Neutrophil (primary cell): ENCODE measurements around the gene CLMN.

Experiments
- H3K27ac ChIP-seq: fragments of 200-600 bp; sonication (generic); 2 replicates; pipeline ENCODE4 v1.5.1; 2016; ENCODE audit warnings: mild to moderate bottlenecking, moderate library complexity
- H3K27me3 ChIP-seq: fragments of 200-600 bp; sonication (generic); 2 replicates; pipeline ENCODE4 v1.6.0; 2016; ENCODE audit warnings: mild to moderate bottlenecking
- H3K36me3 ChIP-seq: fragments of 200-600 bp; sonication (generic); 2 replicates; pipeline ENCODE4 v1.5.1; 2017
- H3K4me1 ChIP-seq, 2 experiments: fragments of 200-600 bp in 1 of 2; sonication (generic) in 1 of 2; 1 replicate in 1 of 2; 2 replicates in 1 of 2; pipeline versions ENCODE4 v1.5.1 to v1.6.1; 2013 to 2016; ENCODE audit warnings: low read depth in 1 of 2, low read length in 1 of 2, mild to moderate bottlenecking in 1 of 2, moderate library complexity in 1 of 2; ENCODE audit not compliant: control insufficient read depth in 1 of 2, insufficient read depth in 1 of 2
- H3K4me3 ChIP-seq, 2 experiments: fragments of 200-600 bp in 1 of 2; sonication (generic) in 1 of 2; 1 replicate in 1 of 2; 2 replicates in 1 of 2; pipeline ENCODE4 v1.5.1; 2013 to 2016; ENCODE audit warnings: low read depth in 1 of 2, low read length in 1 of 2, mild to moderate bottlenecking in 1 of 2, moderate library complexity in 1 of 2
- H3K9me3 ChIP-seq: fragments of 200-600 bp; sonication (generic); 2 replicates; pipeline ENCODE4 v1.5.1; 2016
- TF ChIP-seq, protein P1 (sequence below): fragments of 200-600 bp; sonication (generic); IDR thresholded peaks from 2 replicates; pipeline ENCODE4 v1.5.1; 2016; ENCODE audit warnings: antibody characterized with exemption

Gene CLMN

GRCh38 chr14:95190346-95190840 is 129.3 kb downstream of the CLMN start:
- Histone ChIP-seq H3K27ac (peak overlapping the region; percentile 98), H3K4me3 (no peak overlapping the region), H3K36me3 (no peaks in the 10 kb centered on the region), H3K4me1 (peaks cover 45 to 46% of the 10 kb centered on the region in 2 experiments), H3K9me3 (no peaks in the 10 kb centered on the region), H3K27me3 (no peaks in the 10 kb centered on the region)
- TF ChIP-seq, protein P1, sequence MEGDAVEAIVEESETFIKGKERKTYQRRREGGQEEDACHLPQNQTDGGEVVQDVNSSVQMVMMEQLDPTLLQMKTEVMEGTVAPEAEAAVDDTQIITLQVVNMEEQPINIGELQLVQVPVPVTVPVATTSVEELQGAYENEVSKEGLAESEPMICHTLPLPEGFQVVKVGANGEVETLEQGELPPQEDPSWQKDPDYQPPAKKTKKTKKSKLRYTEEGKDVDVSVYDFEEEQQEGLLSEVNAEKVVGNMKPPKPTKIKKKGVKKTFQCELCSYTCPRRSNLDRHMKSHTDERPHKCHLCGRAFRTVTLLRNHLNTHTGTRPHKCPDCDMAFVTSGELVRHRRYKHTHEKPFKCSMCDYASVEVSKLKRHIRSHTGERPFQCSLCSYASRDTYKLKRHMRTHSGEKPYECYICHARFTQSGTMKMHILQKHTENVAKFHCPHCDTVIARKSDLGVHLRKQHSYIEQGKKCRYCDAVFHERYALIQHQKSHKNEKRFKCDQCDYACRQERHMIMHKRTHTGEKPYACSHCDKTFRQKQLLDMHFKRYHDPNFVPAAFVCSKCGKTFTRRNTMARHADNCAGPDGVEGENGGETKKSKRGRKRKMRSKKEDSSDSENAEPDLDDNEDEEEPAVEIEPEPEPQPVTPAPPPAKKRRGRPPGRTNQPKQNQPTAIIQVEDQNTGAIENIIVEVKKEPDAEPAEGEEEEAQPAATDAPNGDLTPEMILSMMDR = no peak

GRCh38 chr14:95189367-95190132 is 130.2 kb downstream of the CLMN start:
- TF ChIP-seq, protein P1 = no peak
- peaks cover 54% of the 10 kb centered on the region in 2 experiments for H3K4me1 ChIP-seq
- H3K36me3 ChIP-seq = no peaks in the 10 kb centered on the region
- H3K27ac ChIP-seq = peak overlapping the region; percentile 98
- no peak overlapping the region for H3K4me3 ChIP-seq
- H3K9me3 ChIP-seq = no peaks in the 10 kb centered on the region
- no peaks in the 10 kb centered on the region for H3K27me3 ChIP-seq

- Histone ChIP-seq H3K36me3 (no peaks in the 10 kb centered on the region), H3K27me3 (no peaks in the 10 kb centered on the region), H3K4me3 (no peak overlapping the region), H3K27ac (peak overlapping the region; percentile 98), H3K4me1 (peaks cover 65 to 66% of the 10 kb centered on the region in 2 experiments), H3K9me3 (no peaks in the 10 kb centered on the region)
- TF ChIP-seq, protein P1 = no peak
These were observed 131.3 kb downstream of the CLMN start for GRCh38 chr14:95188380-95188779.

DNA sequence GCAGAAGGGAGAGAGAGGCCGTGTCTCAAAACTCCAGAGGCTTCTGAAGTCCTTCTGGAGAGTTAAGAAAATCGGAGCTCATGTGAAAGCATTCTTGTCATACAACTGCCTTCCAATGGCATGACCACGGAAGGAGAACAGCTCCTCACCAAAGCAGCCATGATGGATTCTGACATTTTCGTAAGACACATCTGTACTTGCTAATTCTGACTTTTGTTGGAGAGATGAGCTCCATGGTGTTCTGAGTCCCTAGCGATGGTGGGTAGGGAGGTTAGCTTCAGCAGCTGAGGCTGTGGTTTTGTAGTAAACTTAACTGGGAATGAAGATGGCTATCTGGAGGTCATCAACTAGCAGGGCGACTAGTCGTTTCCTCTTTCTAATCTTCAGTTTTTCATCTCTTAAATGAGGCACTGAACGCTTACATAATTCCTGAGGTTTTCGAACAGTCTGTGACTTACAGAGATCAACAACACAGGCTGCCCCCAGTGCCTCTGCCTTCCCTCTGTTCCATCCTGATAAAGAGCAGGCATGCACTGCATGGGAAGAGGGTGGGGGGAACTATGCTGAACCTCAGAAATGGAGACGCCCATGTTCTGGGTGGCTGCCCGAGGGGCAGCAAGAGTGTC is 133.8 kb downstream of the CLMN start:
- H3K27me3 ChIP-seq = no peaks in the 10 kb centered on the region
- no peaks in the 10 kb centered on the region for H3K36me3 ChIP-seq
- TF ChIP-seq, protein P1 = no peak
- H3K27ac ChIP-seq = peak overlapping the region; percentile 98
- peak overlapping the region; percentile 77 to 81 for H3K4me3 ChIP-seq
- no peaks in the 10 kb centered on the region for H3K9me3 ChIP-seq
- peaks cover 63 to 67% of the 10 kb centered on the region in 2 experiments for H3K4me1 ChIP-seq

DNA sequence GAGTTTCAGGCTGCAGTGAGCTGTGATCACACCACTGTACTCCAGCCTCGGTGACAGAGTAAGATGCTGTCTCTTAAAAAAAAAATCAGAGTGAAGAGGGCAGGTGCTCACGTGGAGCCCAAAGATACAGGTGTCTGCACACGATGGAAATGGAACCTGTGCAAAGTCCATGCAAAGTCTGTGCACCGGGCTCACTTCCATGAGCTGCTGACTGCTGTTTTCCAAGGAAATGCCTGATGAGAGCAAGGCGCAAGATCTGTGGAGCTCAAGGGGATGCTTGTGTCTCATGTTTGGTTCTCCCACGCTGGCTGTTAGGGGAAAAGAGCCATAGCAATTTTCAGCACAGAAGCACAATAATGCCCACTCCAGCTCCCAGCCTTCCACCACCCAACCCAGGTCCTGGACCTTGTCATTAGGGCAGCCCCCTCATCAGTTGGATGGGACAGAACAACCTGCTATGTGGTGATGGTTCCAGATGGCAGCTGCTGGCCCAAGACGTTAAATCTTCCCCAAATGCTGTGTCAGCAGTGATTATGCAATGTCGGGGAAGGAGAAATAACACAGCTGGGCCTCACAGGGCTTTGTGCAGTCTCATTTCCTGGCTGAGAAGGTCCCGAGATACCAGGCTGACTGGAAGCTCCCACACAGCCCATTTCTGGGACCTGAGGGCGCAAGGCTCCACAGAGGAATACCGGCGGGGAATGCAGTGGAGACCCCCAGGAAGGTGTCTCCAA is 134.5 kb downstream of the CLMN start:
- H3K4me1 ChIP-seq = peaks cover 62 to 67% of the 10 kb centered on the region in 2 experiments
- H3K27me3 ChIP-seq = no peaks in the 10 kb centered on the region
- H3K36me3 ChIP-seq = no peaks in the 10 kb centered on the region
- H3K9me3 ChIP-seq = no peaks in the 10 kb centered on the region
- H3K4me3 ChIP-seq = peak overlapping the region; percentile 77 to 81
- TF ChIP-seq, protein P1 = no peak
- H3K27ac ChIP-seq = peak overlapping the region; percentile 98
